HuH-7 (cell line): Measurements from ENCODE around the gene NALCN.

Experiments
- DNase-seq: peaks from one replicate; pipeline ENCODE4 v3.0.0; 2011; ENCODE audit warnings: low spot score

NALCN gene

DNA sequence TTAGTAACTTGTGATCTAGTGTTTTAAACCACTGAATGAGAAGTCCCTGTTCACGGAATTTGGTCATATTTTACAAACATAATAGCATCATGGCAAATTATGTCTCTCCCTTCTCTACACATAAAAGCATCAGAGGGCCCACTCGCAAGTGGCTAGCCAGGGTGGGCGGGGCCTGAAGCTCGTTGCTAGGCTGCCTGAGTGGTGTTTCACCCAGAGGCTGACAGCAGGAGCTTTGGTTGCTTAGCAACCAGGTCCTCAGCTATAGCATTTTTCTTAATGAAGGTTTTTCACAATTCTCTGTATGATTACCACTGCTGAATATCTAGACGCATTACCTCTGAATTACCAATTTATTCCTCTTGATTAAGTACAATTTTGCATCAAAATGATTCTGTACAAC is 126.5 kb downstream of the NALCN start:
- no peak for DNase-seq

DNA sequence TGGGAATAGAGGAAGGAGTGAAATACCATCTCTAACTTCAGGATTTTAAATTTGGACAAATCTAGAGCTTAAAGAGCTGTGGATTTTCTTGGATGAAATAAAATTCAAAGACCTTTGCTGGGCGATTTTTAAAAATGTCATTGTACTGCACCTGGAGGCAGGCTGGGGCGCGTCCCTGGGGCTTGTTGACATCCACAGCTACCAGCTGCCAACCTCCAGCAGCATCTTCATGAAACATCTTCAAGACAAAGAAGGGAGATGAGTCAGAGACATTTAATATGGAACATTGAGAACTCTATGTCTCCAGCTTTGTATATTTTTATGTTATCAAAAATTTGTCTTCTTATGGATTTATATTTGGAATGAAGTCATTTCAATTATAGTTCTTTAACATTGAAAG is 132.5 kb downstream of the NALCN start:
- no peak for DNase-seq

DNA sequence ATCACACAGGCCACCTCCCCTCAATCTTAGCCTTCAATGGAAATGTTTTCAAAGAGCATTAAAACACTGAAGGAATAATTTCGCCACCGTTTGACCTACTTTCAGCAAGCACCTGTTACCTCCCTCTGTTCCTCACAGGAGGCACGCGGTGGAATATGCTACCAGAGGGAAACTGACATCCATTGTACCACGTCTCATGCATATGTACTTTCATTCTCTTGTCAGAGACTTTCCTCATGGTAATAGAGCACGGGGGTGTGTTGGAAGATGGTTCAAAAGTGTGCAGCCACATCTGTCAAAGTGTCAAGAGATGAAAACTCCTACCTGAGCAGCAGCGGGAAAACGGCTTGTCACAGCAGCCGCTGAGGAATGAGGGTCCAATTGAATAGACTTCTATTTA is 143.4 kb downstream of the NALCN start:
- DNase-seq, result no peak

DNA sequence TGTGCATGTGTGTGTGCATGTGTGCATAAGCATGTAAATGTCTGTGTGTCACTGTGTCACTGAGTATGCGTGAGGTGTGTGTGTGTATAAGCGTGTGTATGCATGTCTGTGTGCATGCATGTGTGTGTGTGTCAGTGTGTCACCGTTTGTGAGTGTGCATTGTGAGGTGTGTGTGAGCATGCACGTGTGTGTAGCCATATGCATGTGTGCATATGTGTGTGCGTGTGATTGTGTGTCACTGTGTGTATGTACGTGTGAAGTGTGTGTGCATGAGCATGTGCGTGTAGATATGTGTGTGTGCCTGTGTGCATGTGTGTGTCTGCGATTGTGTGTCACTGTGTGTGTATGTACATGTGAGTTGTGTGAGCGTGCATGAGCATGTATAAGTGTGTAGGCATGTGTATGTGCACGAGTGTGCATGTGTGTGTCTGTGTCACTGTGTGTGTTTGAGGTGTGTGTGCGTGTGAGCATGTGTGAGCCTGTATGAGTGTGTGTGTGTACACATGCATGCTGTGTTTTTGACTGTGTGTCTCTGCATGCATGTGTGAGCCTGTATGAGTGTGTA is 144.5 kb downstream of the NALCN start:
- no peak for DNase-seq

DNA sequence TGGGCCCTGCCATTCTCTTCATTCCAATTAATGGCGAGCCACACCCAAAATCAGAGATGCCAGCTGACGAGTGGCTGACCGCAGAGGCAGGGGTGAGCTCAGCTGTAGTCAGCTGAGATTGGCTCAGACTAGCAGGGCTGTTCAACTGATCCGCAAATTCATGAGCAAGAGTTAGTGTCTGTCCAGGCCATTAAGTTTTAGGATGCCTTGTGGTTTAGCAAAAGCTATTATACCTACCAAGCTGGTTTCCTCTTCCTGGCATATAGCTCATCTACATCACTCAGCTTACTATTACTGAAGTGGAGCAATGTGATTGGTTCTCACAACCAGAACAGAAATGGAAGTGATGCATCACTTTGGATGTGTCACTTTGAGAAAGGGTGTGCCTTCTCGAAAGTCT is 148.7 kb downstream of the NALCN start:
- no peak for DNase-seq

DNA sequence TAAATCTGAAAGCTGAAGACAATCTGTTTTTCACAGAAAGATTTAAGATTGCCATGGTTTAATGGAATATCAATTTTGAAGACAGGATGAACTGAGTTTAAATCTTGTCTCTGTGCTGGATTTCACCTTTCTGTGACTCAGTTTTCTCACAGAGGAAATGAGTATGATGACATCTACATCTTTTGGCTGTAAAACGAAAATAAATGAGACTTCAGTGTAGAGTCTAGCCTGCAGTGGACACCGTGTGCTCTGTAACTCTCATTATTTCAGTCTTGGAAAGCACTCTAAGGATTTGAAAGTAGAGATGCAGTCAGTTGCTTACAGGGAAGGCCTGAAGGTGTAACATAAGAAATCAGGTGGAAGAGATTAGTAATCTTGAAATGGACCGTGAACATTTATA is 150.4 kb downstream of the NALCN start:
- no peak for DNase-seq

DNA sequence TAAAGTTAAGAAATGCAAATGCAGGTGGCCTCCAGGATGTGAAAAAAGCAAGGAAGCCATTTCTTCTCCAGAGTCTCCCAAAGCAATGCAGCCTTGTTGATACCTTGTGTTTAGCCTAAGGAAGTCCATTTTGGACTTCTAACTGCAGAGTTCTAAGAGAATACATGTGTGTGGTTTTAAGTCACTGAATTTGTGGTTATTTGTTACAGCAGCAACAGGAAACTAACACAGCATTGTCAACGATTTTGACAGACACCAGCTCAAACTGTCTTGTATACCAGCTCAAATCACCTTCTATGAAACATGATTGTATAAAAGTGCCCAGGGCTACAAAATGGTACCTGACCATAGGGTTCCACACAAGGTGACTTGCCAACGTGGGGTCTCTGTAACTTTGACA is 151.4 kb downstream of the NALCN start:
- DNase-seq, result no peak

DNA sequence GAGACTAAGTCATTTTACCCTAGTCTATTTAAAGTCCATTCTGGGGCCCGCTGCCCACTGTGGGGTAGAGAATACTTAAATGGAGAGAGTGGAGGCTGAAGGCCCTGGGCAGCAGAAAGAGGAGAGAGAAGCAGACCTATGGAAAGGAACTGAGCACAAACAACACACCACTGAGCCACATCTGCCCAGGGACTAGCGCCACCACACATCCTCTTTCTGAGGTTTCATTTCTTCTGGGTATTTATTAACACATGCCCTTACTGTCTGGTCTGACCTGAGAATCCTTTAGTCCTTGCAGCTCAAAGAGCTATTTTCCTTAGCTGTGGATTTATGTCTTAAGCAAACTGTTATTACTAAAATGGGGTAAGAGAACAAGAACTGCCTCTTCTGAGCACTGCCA is 154.0 kb downstream of the NALCN start:
- no peak for DNase-seq

DNA sequence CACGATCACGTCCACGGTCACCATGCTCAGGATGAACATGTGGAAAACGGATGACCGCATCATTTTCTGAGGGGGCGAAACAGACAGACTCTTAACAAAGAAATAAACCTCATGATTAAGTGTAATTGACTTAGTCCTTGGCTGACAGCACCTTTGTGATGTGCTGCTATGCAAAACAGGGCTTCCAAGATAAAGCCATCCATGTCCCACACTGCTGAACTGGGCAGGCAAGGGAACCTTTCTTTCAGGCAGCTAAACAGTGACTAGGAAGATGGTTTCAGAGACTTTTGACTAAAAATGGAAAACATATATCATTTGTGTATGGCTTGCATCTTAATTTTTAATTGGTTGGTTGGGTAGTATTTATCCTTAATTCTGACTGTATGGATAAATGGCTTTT is 157.8 kb downstream of the NALCN start:
- no peak for DNase-seq

DNA sequence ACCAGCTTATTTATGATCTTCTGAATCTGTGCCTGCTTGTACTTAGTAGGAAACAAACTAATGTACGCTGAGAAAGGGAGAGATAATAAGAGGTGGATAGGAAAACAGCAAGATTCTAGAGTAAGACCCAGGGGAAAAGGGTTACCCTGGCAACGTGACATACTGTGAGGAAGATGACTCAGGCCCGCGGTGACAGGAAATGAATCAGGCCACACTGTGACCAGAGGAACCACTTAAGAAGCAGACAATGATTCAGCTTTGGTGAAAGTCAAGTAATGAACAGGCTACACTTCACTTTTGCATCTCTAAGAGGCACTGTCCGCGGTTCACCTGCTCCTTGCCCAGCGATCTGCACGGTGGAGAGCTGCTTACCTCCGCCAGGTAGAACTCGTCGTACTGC is 158.2 kb downstream of the NALCN start:
- DNase-seq, result no peak

DNA sequence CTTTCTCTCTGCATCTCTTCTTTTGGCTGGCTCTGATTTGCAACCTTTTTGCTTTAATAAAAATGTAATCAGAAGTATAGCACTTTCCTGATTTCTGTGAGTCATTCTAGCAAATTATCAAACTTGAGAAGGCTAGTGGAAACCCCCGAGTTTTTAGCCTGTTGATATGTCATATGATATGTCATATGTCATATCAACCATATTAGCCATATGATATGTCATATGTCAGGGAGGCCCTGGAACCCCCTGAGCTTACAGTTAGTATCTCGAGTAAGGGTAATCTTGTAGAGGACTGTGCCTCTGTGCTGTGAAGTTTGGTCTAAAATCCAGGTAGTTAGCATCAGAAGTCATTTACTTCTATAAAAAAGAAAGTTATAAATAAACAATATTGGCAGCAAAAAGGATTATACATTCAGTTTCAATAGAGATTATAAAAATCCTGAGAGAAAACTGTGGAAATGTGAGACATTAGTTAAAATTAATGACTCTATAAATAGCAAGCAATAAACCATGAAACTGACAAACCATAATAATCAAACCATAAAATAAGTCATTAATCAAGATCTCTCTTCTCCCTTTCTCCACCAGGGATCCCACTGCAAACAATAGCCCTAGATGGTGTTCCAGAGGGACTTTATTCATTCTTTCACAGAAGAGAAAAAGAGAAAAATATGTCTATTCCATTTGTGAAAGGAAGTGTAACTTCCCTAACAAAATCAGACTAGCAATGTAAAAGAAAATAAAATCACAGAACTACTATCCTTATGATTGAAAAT is 167.4 kb downstream of the NALCN start:
- DNase-seq, result no peak

DNA sequence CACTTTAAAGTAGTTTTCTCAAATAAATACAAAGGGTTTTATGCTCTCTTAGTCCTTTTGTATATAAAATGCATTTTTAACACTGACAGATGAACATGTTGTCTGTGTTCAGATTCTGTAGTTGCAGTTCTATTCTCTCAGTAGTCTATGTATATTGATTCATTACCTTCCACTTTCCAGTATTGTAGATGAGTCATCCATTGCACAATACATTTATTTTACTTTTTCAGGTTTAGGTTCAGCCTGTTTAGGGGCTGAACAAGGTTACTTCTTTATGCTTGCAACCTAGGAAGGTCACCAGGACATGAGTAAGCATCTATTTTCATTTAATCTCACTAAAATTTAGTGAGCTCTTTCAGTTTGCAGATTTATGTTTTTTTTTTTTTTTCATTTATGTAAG is 173.6 kb downstream of the NALCN start:
- no peak for DNase-seq

DNA sequence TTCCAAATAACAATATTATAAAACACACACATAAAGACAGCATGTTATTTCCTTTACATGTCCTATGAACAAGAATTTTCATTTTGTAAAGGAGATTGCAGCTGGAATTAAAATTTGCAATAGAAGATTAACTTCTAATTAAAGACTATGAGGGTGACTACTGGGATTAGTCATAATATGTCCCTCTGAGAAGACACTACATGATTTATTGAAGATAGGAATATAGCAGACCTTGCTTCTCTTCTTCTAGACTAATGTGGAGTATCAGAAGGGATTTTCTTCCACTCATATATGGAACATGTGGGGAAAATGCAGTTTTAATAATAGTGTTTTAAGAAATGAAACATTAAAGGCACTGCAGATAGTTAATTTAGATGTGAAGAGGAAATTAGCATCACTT is 177.8 kb downstream of the NALCN start:
- no peak for DNase-seq

DNA sequence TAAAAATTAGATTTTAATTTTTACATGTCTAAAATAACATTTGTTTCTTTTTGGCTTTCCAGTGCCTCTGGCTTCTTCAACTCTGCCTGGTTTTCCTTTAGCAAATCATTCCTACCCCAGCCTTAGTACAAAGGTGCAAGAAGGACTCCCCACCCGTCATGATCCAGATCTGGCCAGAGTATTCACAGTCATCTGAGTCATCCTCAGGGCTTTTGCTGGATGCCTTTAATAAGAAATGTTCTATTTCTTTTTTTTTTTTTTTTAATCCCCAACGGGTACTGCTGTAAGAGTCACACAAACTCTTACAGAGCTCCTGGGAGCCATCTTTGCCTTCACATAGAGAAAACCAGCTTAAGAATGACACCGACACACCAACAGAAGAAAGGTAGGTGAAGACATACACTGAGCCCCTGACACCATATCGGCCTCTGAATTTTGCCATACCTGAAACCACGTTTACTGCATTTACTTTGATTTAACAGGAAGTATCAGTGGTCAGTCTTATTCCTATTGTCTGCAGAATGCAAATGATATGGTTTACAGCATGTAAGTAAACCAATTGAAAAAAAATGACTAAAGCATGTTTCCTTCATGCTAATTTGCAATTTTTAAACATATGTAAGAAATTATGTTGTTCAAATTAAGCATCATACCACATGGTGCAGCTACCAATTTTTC is 184.4 kb downstream of the NALCN start:
- no peak for DNase-seq

DNA sequence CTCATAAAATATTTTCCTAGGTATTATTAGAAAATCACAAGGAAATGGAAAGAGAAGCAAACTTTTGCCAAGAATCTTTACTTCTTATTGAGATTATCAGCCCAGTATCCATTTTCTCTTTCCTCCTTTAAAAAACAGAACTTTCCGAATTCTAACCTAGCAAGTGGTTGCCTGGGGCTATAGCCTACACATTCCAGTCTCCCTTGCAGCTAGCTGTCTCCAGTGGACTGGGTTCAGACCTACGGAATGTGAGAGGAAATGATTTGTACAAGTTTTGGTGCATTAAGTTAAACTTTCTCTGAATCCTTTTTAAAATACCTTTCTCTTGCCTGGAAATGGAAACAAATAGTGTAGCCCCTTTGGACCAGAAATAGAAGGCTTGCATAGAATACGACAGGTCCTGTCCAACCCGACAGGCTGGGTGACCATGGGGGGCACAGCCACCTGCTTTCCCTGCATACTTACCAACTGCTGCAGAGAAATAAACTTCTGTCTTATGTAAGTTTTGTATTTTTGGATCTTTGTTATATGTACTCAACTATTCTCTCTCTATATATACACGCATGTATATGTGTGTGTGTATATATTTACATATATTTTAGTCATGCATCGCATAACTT is 185.9 kb downstream of the NALCN start:
- DNase-seq, result no peak

DNA sequence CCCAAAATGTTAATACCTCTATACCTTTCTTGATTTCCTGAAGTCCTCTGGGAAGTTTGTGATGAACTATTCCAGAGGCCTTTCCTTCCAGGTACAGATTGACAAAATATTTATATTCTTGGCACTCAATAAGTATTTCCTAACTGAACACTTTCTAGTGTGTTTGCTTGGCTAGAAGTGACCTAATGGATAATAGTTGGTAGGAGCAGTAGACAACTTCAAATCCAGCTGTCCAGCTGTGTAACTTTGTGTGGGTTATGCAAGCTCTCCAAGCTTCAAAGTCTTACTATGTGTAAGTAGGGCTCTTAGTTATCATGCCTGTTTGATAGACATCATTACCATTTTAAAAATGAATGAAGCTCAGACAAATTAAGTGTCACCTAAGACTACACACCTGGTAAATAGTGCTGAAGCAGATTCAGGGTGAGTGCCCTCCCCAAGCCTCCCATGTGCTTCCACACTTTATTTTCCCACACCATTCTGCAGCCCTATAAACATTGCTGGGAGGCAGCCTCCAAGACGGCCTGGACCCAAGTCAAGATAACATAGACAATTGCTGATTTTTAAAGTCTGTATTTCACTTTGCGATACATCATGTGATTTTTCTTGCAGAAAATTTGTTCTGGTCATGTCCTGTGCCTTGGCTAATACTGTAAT is 196.6 kb downstream of the NALCN start:
- DNase-seq, result no peak

DNA sequence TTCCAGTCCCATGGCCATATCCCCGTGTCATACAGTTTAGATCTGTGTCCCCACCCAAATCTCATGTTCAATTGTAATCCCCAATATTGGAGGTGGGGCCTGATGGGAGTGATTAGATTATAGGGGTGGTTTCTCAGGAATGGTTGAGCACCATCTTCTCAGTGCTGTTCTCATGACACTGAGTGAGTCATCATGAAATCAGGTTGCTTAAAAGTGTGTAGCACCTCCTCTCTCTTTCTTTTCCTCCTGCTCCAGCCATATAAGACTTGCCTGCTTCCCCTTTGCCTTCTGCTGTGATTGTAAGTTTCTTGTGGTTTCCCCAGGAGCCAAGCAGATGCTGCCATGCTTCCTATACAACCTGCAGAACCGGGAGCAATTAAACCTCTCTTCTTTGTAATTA is 197.8 kb downstream of the NALCN start:
- no peak for DNase-seq

DNA sequence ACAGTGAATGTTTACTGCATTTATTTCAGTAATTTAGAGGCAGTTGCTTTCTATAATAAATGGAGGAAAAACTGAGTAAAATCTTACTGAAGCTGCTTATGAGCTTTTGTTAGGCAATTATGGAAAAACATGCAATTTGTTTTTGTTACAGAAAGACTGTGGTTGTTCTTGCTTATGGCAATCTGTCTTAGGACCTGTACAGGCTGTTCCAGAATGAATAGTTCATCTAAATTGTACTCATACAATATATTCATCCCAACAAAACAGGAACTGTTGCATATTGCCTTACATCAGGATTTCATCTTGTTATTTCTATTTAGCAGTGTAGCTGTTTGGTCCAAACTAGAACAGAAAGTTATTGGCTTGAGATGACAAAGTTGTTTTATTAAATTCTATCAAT is 199.2 kb downstream of the NALCN start:
- DNase-seq, result no peak

DNA sequence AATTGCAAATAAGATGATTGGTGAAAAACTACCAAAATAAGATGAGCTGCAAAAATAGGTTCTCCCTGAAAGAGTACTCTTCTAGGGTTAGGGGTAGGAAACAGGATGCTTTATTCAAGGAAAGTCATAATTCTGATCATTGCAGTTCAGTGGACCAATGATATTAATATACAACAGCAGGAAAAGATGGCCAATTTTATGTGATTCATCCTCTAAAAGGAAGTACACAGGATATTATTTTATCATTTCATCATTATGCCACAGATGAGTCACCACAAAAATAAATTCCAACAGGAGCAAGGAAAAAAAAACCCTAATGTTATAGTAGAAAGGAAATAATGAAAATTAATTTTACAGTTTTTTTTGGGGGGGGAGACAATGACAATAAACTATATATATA is 205.0 kb downstream of the NALCN start:
- no peak for DNase-seq

DNA sequence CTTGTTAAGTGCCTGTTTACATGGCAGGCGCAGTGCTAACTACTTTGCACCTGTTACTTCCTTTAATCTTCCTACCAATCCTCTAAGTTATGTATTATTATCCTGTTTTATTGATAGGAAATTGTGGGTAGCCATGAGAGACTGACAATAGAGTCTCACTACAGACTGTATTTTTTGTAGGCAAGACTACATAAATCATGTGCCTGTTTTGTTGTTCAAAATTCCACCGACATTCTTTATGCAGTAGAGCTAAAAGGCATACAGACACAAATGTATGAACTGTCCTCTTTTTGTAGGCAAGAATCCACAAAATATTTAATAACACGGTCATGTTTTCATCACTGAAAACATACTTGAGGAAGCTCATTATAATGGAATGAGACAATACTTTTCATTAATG is 205.5 kb downstream of the NALCN start:
- no peak for DNase-seq

DNA sequence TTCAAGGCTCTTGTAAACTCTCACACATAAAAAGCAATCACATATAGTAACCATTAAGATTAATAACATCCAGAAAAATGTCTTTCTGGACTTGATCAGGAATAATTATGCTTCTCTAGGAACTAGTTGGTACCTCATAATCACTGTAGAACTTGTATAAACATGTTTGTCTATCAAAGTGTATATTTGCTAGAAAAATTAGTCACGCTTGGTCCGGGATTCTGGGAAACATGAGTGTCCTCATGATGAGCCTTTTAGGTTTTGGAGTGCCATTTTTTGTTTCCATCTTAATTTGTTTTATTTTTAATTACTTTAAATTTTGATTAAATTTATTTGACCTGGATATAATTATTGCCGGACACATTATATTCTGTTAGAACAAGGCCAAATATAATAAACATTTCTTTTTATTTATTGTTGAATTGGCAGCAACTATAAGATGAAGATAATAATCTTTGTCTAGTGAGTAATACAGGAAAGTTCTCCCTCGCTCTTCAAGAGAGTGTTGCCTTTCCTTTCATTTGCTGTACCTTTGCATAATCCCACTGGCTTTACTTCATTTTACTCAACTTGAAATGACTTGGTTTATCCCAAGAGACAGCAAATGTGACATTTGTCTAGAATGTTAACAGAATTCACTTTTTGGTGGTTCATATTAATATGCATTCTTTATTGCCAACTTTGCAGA is 207.0 kb downstream of the NALCN start:
- DNase-seq, result no peak

DNA sequence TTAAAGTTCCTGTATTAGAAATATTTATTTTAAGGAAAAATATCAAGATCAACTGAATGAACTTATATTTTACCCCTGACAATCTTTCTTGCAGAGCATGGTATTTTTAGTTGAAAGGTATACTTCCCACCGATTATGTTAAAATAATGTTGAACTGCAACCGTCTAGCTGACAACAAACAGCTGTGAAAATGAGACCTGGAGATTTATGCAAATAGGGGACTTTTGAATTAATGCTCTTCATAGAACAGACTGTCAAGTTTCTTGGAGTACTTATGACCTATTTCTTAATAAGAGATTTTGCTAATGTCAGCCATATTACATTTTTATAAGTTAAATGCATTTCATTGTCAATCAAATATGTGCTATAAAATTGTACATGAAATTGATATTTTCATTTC is 210.9 kb downstream of the NALCN start:
- no peak for DNase-seq
